Panc1 (cell line): ENCODE results near the gene XIAP.

Experiments
- POLR2AphosphoS5 ChIP-seq: IDR thresholded peaks from 2 replicates; pipeline ENCODE4 v1.6.1; 2012; ENCODE audit warnings: mild to moderate bottlenecking, low read depth, low read length, moderate library complexity
- SIN3A ChIP-seq: IDR thresholded peaks from 2 replicates; pipeline ENCODE4 v1.6.1; 2012; ENCODE audit warnings: low read depth, mild to moderate bottlenecking, low read length, moderate library complexity, borderline replicate concordance; ENCODE audit not compliant: insufficient read depth
- TCF7L2 ChIP-seq: IDR thresholded peaks from 2 replicates; pipeline ENCODE4 v1.6.1; 2011; ENCODE audit warnings: mild to moderate bottlenecking, low read depth, low read length, inconsistent platforms
- TF ChIP-seq, protein P1 (sequence below): fragments of 450-650 bp; IDR thresholded peaks from 2 replicates; pipeline ENCODE4 v1.5.1; 2017; ENCODE audit warnings: mild to moderate bottlenecking
- TF ChIP-seq, protein P2 (sequence below), 2 experiments: IDR thresholded peaks; 2 replicates each; pipeline ENCODE4 v1.6.1; 2011 to 2012; ENCODE audit warnings: low read depth in 2 of 2, control low read depth in 1 of 2, low read length in 1 of 2, mild to moderate bottlenecking in 1 of 2, moderate library complexity in 1 of 2; ENCODE audit not compliant: insufficient read depth in 1 of 2

DNA sequence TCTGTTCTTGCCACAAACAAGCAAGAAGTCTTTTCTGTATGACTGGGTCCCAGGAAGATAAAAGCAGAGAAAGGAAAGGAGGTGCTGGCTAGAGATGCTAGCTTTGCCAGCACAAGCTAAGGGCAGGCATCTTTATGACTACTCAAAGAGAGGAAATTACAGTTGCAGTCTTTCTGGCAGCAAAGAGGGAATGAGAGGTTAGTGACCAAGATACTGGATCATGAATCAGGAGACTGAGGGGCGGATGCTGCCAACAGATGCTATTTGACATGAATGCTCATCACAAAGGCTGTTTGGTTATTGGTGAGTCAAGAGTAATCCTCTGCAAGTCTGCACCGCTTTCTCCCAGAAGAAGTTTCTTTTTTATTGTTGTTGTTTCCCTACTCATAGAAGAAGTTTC lies 5.5 kb upstream of the XIAP start:
- TF ChIP-seq, protein P1, sequence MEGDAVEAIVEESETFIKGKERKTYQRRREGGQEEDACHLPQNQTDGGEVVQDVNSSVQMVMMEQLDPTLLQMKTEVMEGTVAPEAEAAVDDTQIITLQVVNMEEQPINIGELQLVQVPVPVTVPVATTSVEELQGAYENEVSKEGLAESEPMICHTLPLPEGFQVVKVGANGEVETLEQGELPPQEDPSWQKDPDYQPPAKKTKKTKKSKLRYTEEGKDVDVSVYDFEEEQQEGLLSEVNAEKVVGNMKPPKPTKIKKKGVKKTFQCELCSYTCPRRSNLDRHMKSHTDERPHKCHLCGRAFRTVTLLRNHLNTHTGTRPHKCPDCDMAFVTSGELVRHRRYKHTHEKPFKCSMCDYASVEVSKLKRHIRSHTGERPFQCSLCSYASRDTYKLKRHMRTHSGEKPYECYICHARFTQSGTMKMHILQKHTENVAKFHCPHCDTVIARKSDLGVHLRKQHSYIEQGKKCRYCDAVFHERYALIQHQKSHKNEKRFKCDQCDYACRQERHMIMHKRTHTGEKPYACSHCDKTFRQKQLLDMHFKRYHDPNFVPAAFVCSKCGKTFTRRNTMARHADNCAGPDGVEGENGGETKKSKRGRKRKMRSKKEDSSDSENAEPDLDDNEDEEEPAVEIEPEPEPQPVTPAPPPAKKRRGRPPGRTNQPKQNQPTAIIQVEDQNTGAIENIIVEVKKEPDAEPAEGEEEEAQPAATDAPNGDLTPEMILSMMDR = no peak
- TF ChIP-seq TCF7L2 (no peak), POLR2AphosphoS5 (no peak), SIN3A (no peak)
- TF ChIP-seq, protein P2, sequence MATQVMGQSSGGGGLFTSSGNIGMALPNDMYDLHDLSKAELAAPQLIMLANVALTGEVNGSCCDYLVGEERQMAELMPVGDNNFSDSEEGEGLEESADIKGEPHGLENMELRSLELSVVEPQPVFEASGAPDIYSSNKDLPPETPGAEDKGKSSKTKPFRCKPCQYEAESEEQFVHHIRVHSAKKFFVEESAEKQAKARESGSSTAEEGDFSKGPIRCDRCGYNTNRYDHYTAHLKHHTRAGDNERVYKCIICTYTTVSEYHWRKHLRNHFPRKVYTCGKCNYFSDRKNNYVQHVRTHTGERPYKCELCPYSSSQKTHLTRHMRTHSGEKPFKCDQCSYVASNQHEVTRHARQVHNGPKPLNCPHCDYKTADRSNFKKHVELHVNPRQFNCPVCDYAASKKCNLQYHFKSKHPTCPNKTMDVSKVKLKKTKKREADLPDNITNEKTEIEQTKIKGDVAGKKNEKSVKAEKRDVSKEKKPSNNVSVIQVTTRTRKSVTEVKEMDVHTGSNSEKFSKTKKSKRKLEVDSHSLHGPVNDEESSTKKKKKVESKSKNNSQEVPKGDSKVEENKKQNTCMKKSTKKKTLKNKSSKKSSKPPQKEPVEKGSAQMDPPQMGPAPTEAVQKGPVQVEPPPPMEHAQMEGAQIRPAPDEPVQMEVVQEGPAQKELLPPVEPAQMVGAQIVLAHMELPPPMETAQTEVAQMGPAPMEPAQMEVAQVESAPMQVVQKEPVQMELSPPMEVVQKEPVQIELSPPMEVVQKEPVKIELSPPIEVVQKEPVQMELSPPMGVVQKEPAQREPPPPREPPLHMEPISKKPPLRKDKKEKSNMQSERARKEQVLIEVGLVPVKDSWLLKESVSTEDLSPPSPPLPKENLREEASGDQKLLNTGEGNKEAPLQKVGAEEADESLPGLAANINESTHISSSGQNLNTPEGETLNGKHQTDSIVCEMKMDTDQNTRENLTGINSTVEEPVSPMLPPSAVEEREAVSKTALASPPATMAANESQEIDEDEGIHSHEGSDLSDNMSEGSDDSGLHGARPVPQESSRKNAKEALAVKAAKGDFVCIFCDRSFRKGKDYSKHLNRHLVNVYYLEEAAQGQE (IDR thresholded peaks at IDR 0.05; ENCODE audit: insufficient read depth in 1 of 2, low read depth in 2 of 2, low read length in 1 of 2) = no peak
